AG20443 (cell line): Measurements from ENCODE around the gene PROSER2.

Experiments used
- DNase-seq: peaks from one replicate; pipeline ENCODE4 v3.0.0; 2012; ENCODE audit warnings: low spot score, mixed read lengths

Gene PROSER2

DNA sequence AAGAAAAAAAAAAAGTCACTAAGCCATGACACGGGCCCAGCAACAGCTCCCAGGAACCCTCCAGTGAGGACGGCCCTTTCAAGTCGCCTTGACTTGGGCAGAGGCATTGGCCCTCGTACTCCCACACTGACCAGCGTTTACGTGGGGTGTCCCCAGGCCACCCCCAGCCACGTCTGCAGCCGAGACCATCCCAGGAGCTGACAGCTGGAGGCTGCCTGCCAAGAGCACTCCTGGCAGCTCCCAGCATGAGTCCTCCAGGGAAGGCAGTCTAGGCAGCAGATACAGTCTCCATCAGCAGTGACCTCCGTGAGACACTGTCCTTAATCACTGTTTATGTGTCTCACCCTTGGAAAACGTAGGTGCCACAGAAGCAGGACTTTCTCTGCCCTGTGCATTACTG lies 86.5 kb downstream of the PROSER2 start:
- no peak for DNase-seq

DNA sequence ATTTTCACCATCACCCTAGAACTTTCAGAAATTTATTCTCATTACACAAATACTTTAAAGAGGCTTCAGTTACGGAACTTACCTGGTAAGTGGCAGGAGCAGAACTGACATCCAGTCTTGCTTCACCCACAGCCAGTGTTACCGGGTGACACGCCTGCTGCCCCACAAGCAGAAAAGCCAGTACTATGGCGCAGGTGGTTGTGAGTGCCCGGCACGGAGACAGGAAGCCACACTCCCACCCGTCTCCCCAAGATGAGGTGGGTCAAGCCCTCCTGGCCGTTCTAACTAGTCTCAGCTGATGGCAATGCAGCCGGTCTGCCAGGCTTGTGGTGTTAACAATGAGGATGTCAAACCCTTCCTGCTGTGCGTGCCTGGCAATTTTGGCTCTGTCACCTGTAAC lies 86.9 kb downstream of the PROSER2 start:
- no peak for DNase-seq

- DNase-seq = no peak
Observed at GRCh38 chr10:11913079-11913641, 90.0 kb downstream of the PROSER2 start.

DNA sequence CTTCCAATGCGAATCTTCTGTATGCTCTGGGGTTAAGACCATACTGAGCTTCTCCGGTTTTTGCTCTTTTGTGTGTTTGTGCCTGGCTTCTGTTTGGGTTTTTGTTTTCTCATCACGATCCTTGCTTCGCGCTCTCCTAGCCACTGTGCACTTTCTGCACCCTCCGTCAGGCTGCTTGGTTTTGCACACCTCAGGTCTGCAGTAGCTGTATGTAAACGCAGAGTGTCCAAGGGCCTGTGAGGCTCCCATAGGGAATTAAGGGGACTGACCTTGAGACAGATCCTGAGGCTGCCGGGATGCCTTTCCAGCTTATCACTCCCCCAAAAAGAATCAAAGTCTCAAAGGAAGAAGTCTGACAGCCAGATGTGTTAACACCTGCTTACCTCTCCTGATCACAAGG lies 95.2 kb downstream of the PROSER2 start:
- no peak for DNase-seq

GRCh38 chr10:11919271-11919670 lies 96.1 kb downstream of the PROSER2 start:
- no peak for DNase-seq
